Measurements from ENCODE around the gene NLGN3.

Gene NLGN3

DNA sequence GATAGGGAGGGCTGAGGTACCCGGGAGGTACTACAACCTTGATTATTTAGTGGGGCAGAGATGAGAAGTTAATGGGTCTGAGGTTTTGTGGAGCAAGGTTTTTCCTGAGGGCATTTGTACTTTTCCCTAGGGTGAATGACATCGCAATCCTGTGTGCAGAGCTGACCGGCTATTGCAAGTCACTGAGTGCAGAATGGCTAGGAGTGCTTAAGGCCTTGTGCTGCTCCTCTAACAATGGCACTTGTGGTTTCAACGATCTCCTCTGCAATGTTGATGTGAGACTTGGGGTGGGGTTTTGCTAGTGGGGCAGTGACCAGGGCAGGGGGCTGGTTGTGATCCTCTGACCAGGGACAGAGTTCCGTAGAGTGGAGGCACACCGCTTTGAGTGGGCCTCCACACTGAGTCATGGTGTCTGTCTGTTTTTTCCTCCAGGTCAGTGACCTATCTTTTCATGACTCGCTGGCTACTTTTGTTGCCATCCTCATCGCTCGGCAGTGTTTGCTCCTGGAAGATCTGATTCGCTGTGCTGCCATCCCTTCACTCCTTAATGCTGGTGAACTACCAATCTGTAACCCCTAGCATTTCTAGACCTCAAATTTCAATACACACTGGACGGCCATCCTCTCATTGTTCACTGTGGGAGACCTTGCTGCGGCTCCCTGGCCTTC is 16.3 kb upstream of the NLGN3 start:
- H3K36me3 ChIP-seq (ENCODE audit: insufficient read depth, low read length): peaks cover 96% of the 10 kb centered on the region
- DNase-seq (no peak), ATAC-seq (ENCODE audit: insufficient read depth, low read depth) (no peak)
- H3K9ac ChIP-seq (ENCODE audit: low read depth, low read length): no peak overlapping the region
- H3K4me2 ChIP-seq (ENCODE audit: insufficient read depth, low read length): no peak overlapping the region
- no peaks in the 10 kb centered on the region for H4K20me1 ChIP-seq (ENCODE audit: insufficient read depth, low read length)
- H3K79me2 ChIP-seq (ENCODE audit: insufficient read depth, low read length): no peaks in the 10 kb centered on the region; the same call in 1 of the 2 replicates
- no peak overlapping the region for H3K4me3 ChIP-seq (ENCODE audit: low read depth in 1 of 2, low read length in 2 of 2)
- no peak overlapping the region for H2AFZ ChIP-seq (ENCODE audit: low read depth, low read length)
- H3K9me3 ChIP-seq (ENCODE audit: insufficient read depth, low read length, severe bottlenecking): no peaks in the 10 kb centered on the region
- TF ChIP-seq EZH2 (IDR thresholded peaks at IDR 0.05; ENCODE audit: borderline replicate concordance, low read depth, low read length, severe bottlenecking): no peak
- TF ChIP-seq, protein P1, sequence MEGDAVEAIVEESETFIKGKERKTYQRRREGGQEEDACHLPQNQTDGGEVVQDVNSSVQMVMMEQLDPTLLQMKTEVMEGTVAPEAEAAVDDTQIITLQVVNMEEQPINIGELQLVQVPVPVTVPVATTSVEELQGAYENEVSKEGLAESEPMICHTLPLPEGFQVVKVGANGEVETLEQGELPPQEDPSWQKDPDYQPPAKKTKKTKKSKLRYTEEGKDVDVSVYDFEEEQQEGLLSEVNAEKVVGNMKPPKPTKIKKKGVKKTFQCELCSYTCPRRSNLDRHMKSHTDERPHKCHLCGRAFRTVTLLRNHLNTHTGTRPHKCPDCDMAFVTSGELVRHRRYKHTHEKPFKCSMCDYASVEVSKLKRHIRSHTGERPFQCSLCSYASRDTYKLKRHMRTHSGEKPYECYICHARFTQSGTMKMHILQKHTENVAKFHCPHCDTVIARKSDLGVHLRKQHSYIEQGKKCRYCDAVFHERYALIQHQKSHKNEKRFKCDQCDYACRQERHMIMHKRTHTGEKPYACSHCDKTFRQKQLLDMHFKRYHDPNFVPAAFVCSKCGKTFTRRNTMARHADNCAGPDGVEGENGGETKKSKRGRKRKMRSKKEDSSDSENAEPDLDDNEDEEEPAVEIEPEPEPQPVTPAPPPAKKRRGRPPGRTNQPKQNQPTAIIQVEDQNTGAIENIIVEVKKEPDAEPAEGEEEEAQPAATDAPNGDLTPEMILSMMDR (IDR thresholded peaks at IDR 0.05; ENCODE audit: borderline replicate concordance, extremely low read depth, low read length, poor library complexity, severe bottlenecking): no peak
- 0 out of 2 replicates have a peak, but pooled peaks cover 8% of the 10 kb centered on the region for H3K4me1 ChIP-seq (ENCODE audit: insufficient read depth, low read length)
- no peaks in the 10 kb centered on the region for H3K27me3 ChIP-seq (ENCODE audit: insufficient read depth, low read length, poor library complexity)
- H3K27ac ChIP-seq (ENCODE audit: low read length): peak overlapping the region; percentile 39

DNA sequence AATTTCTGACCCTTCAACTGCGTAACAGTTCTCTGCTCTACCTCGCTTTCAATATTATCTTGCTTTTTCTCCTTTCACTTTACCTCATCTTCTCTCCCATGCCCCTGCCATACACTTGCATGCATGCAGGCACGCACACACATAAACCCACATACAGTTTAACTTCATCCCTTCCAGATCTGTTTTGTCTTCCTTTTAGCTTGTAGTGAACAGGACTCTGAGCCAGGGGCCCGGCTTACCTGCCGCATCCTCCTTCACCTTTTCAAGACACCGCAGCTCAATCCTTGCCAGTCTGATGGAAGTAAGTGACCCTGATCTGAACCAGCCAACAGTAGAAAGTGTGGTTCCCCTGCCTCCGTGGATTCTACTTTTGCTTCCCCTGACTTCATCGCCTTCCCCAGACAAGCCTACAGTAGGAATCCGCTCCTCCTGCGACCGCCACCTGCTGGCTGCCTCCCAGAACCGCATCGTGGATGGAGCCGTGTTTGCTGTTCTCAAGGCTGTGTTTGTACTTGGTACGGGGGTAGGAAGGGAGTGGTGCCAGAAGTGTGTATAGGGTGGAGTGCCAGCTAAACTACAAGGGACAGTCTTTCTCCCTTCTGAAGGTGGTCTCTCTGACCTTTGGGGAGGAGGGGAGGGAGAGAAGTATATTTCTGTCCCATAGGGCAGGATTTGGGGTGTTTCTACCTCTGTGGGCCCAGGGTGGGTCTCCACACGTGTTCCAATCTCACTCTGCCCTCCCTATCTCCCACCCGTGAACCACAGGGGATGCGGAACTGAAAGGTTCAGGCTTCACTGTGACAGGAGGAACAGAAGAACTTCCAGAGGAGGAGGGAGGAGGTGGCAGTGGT is 15.5 kb upstream of the NLGN3 start:
- H3K9ac ChIP-seq (ENCODE audit: low read depth, low read length): no peak overlapping the region; the same call in 1 of the 2 replicates
- TF ChIP-seq EZH2 (IDR thresholded peaks at IDR 0.05; ENCODE audit: borderline replicate concordance, low read depth, low read length, severe bottlenecking): no peak
- TF ChIP-seq, protein P1 (IDR thresholded peaks at IDR 0.05; ENCODE audit: borderline replicate concordance, extremely low read depth, low read length, poor library complexity, severe bottlenecking): peak; percentile 90
- H3K4me2 ChIP-seq (ENCODE audit: insufficient read depth, low read length): no peak overlapping the region
- DNase-seq (peak; percentile 76), ATAC-seq (ENCODE audit: insufficient read depth, low read depth) (peak; percentile 93)
- H3K27ac ChIP-seq (ENCODE audit: low read length): peak overlapping the region; percentile 39
- 0 out of 2 replicates have a peak, but pooled peaks cover 8% of the 10 kb centered on the region for H3K4me1 ChIP-seq (ENCODE audit: insufficient read depth, low read length)
- no peak overlapping the region for H3K4me3 ChIP-seq (ENCODE audit: low read depth in 1 of 2, low read length in 2 of 2)
- H3K27me3 ChIP-seq (ENCODE audit: insufficient read depth, low read length, poor library complexity): no peaks in the 10 kb centered on the region
- no peak overlapping the region for H2AFZ ChIP-seq (ENCODE audit: low read depth, low read length)
- H3K36me3 ChIP-seq (ENCODE audit: insufficient read depth, low read length): peaks cover 93% of the 10 kb centered on the region
- no peaks in the 10 kb centered on the region for H4K20me1 ChIP-seq (ENCODE audit: insufficient read depth, low read length)
- H3K79me2 ChIP-seq (ENCODE audit: insufficient read depth, low read length): no peaks in the 10 kb centered on the region; the same call in 1 of the 2 replicates
- H3K9me3 ChIP-seq (ENCODE audit: insufficient read depth, low read length, severe bottlenecking): no peaks in the 10 kb centered on the region

DNA sequence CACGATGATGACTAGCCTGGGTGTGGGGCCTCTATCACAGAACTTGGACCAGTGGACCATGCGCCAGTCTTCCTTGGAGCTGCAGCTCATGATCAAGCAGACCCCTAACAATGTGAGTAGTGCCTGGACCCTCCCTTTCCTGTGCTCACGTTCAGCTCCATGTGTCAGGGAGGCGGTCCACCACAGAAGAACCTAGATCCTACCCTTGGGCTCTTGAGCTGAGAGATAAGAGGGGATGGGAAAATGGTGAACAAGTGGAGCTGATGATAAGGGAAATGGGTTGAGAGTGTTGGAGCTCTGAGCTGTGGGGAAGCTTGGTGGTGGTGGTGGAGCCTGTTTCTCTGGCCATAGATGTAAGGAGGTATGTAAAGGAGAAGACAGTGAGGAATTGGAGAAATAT is 13.1 kb upstream of the NLGN3 start:
- Histone ChIP-seq H3K9ac (ENCODE audit: low read depth, low read length) (no peak overlapping the region), H3K79me2 (ENCODE audit: insufficient read depth, low read length) (no peaks in the 10 kb centered on the region; the same call in 1 of the 2 replicates), H2AFZ (ENCODE audit: low read depth, low read length) (no peak overlapping the region), H4K20me1 (ENCODE audit: insufficient read depth, low read length) (no peaks in the 10 kb centered on the region), H3K36me3 (ENCODE audit: insufficient read depth, low read length) (peaks cover 93% of the 10 kb centered on the region), H3K9me3 (ENCODE audit: insufficient read depth, low read length, severe bottlenecking) (no peaks in the 10 kb centered on the region), H3K4me2 (ENCODE audit: insufficient read depth, low read length) (no peak overlapping the region), H3K27me3 (ENCODE audit: insufficient read depth, low read length, poor library complexity) (no peaks in the 10 kb centered on the region), H3K4me1 (ENCODE audit: insufficient read depth, low read length) (0 out of 2 replicates have a peak, but pooled peaks cover 8% of the 10 kb centered on the region), H3K27ac (ENCODE audit: low read length) (no peak overlapping the region), H3K4me3 (ENCODE audit: low read depth in 1 of 2, low read length in 2 of 2) (no peak overlapping the region)
- TF ChIP-seq, protein P1 (IDR thresholded peaks at IDR 0.05; ENCODE audit: borderline replicate concordance, extremely low read depth, low read length, poor library complexity, severe bottlenecking): no peak
- no peak for TF ChIP-seq EZH2 (IDR thresholded peaks at IDR 0.05; ENCODE audit: borderline replicate concordance, low read depth, low read length, severe bottlenecking)
- no peak for ATAC-seq (ENCODE audit: insufficient read depth, low read depth)
- DNase-seq: no peak
